Sigmoid colon (tissue), 4 donors: ENCODE data around the gene KIF1A.
"Not testable (repeated sequence)": the region's sequence is repeated elsewhere in the genome, so short reads cannot be mapped to it uniquely, and the experiment has no call there.

Experiments
- EP300 ChIP-seq, 4 donors: sonication (generic); formaldehyde crosslinking; IDR thresholded peaks; one replicate each; pipeline ENCODE4 v1.6.1; 2017; ENCODE audit warnings: antibody characterized with exemption in 4 of 4
- POLR2A ChIP-seq, 2 donors: fragments of 450-650 bp; IDR thresholded peaks; one replicate each; pipeline ENCODE4 v1.6.1; 2016; ENCODE audit warnings: antibody characterized with exemption in 2 of 2, mild to moderate bottlenecking in 2 of 2, moderate library complexity in 2 of 2
- POLR2AphosphoS5 ChIP-seq, 4 donors: sonication (generic); formaldehyde crosslinking; IDR thresholded peaks; one replicate each; pipeline ENCODE4 v1.6.1; 2017; ENCODE audit warnings: antibody characterized with exemption in 4 of 4
- TF ChIP-seq, protein P1 (sequence below), 4 experiments: fragments of 450-650 bp in 3 of 4; fragments of 200-600 bp in 1 of 4; IDR thresholded peaks; one replicate each; pipeline ENCODE4 v1.5.1; 2016 to 2019; ENCODE audit warnings: antibody characterized with exemption in 4 of 4, mild to moderate bottlenecking in 3 of 4, moderate library complexity in 2 of 4

DNA sequence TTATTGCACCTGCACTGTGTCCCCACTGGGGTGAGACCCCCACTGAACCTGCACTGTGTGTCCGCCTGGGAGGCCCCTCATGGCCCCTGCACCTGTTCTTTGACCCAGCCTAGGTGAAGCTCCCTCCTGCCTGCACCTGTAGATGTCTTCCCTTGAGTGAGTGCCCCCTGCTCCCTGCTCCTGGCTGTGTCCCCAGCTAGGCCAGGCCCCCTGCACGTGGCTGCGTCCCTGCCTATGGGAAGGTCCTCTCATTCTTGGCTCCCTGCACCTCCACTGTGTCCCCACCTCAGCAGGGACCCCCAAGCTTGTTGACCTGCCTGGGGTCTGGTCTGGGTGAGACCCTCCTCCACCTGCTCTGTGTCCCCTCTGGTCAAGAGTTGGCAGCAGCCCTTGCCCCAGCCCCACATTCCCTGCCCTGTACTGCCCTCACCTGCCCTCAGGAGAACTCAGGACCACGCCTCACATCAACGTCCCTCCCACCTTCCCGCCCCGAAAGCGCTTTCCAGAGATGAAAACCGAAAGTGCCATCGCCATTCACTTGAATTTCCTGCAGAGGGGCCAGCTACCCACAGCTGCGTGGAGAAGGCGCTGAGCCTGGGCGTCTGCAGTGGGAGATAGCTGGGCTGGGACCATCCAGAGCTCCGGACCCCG, 136.6 kb downstream of the KIF1A start:
- TF ChIP-seq POLR2A, POLR2AphosphoS5, EP300 (IDR thresholded peaks at IDR 0.05): not testable (repeated sequence)
- TF ChIP-seq, protein P1, sequence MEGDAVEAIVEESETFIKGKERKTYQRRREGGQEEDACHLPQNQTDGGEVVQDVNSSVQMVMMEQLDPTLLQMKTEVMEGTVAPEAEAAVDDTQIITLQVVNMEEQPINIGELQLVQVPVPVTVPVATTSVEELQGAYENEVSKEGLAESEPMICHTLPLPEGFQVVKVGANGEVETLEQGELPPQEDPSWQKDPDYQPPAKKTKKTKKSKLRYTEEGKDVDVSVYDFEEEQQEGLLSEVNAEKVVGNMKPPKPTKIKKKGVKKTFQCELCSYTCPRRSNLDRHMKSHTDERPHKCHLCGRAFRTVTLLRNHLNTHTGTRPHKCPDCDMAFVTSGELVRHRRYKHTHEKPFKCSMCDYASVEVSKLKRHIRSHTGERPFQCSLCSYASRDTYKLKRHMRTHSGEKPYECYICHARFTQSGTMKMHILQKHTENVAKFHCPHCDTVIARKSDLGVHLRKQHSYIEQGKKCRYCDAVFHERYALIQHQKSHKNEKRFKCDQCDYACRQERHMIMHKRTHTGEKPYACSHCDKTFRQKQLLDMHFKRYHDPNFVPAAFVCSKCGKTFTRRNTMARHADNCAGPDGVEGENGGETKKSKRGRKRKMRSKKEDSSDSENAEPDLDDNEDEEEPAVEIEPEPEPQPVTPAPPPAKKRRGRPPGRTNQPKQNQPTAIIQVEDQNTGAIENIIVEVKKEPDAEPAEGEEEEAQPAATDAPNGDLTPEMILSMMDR (IDR thresholded peaks at IDR 0.05): not testable (repeated sequence)
